Uterus (tissue), 4 donors: Measurements from ENCODE around the gene GRIN1. TPM values are rescaled to one million over a fixed set of nuclear protein-coding genes. Genes with fewer than 3 reads are reported as not detected.

ENCODE experiments used
- DNase-seq, 2 donors: peaks; one replicate each; pipeline ENCODE4 v3.0.0-alpha.2; 2019 to 2020
- H3K27ac ChIP-seq, 2 donors: fragments of 200-600 bp; sonication (generic); 1 replicate in 1 of 2; 2 replicates in 1 of 2; pipeline ENCODE4 v1.5.1; 2016 to 2018
- H3K27me3 ChIP-seq, 2 donors: fragments of 200-600 bp; sonication (generic); one replicate each; pipeline ENCODE4 v1.5.1; 2018 to 2019; ENCODE audit warnings: control low read depth in 1 of 2
- H3K36me3 ChIP-seq, 2 donors: fragments of 200-600 bp; sonication (generic); one replicate each; pipeline ENCODE4 v1.5.1; 2019; ENCODE audit warnings: control low read depth in 1 of 2
- H3K4me1 ChIP-seq, 2 donors: fragments of 200-600 bp; sonication (generic); one replicate each; pipeline ENCODE4 v1.5.1; 2018 to 2019; ENCODE audit warnings: control low read depth in 1 of 2
- H3K4me3 ChIP-seq, 2 donors: fragments of 200-600 bp; sonication (generic); 1 replicate in 1 of 2; 2 replicates in 1 of 2; pipeline ENCODE4 v1.5.1; 2018 to 2019; ENCODE audit warnings: mild to moderate bottlenecking in 1 of 2
- H3K9me3 ChIP-seq, 2 donors: fragments of 200-600 bp; sonication (generic); one replicate each; pipeline ENCODE4 v1.5.1; 2019; ENCODE audit warnings: control low read depth in 1 of 2
- CTCF ChIP-seq, 4 experiments: fragments of 200-600 bp in 2 of 4; fragments of 450-650 bp in 2 of 4; sonication (generic) in 2 of 4; IDR thresholded peaks; one replicate each; pipeline ENCODE4 v1.5.1; 2016 to 2019; ENCODE audit warnings: antibody characterized with exemption in 4 of 4, mild to moderate bottlenecking in 2 of 4, moderate library complexity in 1 of 4
- POLR2A ChIP-seq, 2 donors: fragments of 450-650 bp; IDR thresholded peaks; one replicate each; pipeline ENCODE4 v1.6.1; 2016; ENCODE audit warnings: antibody characterized with exemption in 2 of 2, mild to moderate bottlenecking in 1 of 2, moderate library complexity in 1 of 2
- intact Hi-C: fragments of 100-400 bp; cut with DNase I; formaldehyde crosslinking; loops from one replicate; pipeline ENCODE4 v1.15.1; 2023; ENCODE audit warnings: low total_unique reads
- total RNA-seq, 4 donors: library from RNA; depleted of rRNA in 3 of 4; stranded (reverse); fragments of >200 nt in 3 of 4; gene quantifications; one replicate each; pipeline versions ENCODE4 v1.1.0 to v1.2.4, GENCODE V29; 2014 to 2023
- donor health status: DM: yes; HTN: yes; CAD: no.

The GRIN1 gene
- total RNA-seq, 4 donors from 2014 or later, result not detected

GRCh38 chr9:137194909-137195308, 56.0 kb downstream of the GRIN1 start:
- Histone ChIP-seq H3K4me1 (peaks cover 8 to 19% of the 10 kb centered on the region in 2 donors), H3K36me3 (no peaks in the 10 kb centered on the region), H3K27me3 (no peaks in the 10 kb centered on the region), H3K9me3 (no peaks in the 10 kb centered on the region), H3K4me3 (no peak overlapping the region), H3K27ac (no peak overlapping the region)
- TF ChIP-seq POLR2A (IDR thresholded peaks at IDR 0.05), result no peak
- no peak for TF ChIP-seq CTCF (IDR thresholded peaks at IDR 0.05)
- intact Hi-C loops, result no loop called here
- DNase-seq, result no peak

GRCh38 chr9:137195525-137196220, 56.7 kb downstream of the GRIN1 start:
- Histone ChIP-seq H3K4me1 (peaks cover 8 to 17% of the 10 kb centered on the region in 2 donors), H3K27ac (no peak overlapping the region)
- TF ChIP-seq POLR2A (IDR thresholded peaks at IDR 0.05), result no peak
- no peak for TF ChIP-seq CTCF (IDR thresholded peaks at IDR 0.05)

GRCh38 chr9:137198051-137198901, 59.3 kb downstream of the GRIN1 start:
- Histone ChIP-seq H3K4me1 (peaks cover 8 to 17% of the 10 kb centered on the region in 2 donors), H3K27ac (no peak overlapping the region), H3K4me3 (no peak overlapping the region), H3K27me3 (no peaks in the 10 kb centered on the region), H3K9me3 (no peaks in the 10 kb centered on the region), H3K36me3 (no peaks in the 10 kb centered on the region)
- TF ChIP-seq POLR2A (IDR thresholded peaks at IDR 0.05), result no peak
- TF ChIP-seq CTCF (IDR thresholded peaks at IDR 0.05), result no peak
- intact Hi-C loops, result no loop called here
- DNase-seq, result no peak

More at GRCh38 chr9:137195525-137196220, 56.7 kb downstream of the GRIN1 start:
- intact Hi-C loops, result no loop called here
- H3K27me3 ChIP-seq, result no peaks in the 10 kb centered on the region
- DNase-seq, result no peak
- H3K4me3 ChIP-seq, result no peak overlapping the region
- H3K36me3 ChIP-seq, result no peaks in the 10 kb centered on the region
- no peaks in the 10 kb centered on the region for H3K9me3 ChIP-seq

GRCh38 chr9:137198902-137199283, 59.9 kb downstream of the GRIN1 start:
- no peaks in the 10 kb centered on the region for H3K27me3 ChIP-seq
- peaks cover 12 to 17% of the 10 kb centered on the region in 2 donors for H3K4me1 ChIP-seq
- intact Hi-C loops, result no loop called here
- TF ChIP-seq POLR2A (IDR thresholded peaks at IDR 0.05) (no peak), CTCF (IDR thresholded peaks at IDR 0.05) (no peak)
- H3K4me3 ChIP-seq, result peak overlapping the region in 1 of 2 donors; percentile 38
- no peaks in the 10 kb centered on the region for H3K36me3 ChIP-seq
- no peaks in the 10 kb centered on the region for H3K9me3 ChIP-seq
- no peak for DNase-seq
- H3K27ac ChIP-seq, result no peak overlapping the region
